IMR-90 (cell line): ENCODE data around the gene HBM.

Experiments
- BHLHE40 ChIP-seq: fragments of 150-350 bp; IDR thresholded peaks from 2 replicates; pipeline ENCODE4 v1.6.1; 2016; ENCODE audit warnings: mild to moderate bottlenecking, low read depth, low read length
- CEBPB ChIP-seq: IDR thresholded peaks from 2 replicates; pipeline ENCODE4 v1.6.1; 2012; ENCODE audit warnings: low read depth, low read length, improper control_type of control experiment
- FOS ChIP-seq: fragments of 150-350 bp; IDR thresholded peaks from 2 replicates; pipeline ENCODE4 v1.6.1; 2016; ENCODE audit warnings: low read depth, low read length
- MXI1 ChIP-seq: IDR thresholded peaks from 2 replicates; pipeline ENCODE4 v1.6.1; 2012; ENCODE audit warnings: low read depth, mild to moderate bottlenecking, low read length, moderate library complexity, borderline replicate concordance
- NFE2L2 ChIP-seq: fragments of 150-350 bp; IDR thresholded peaks from 2 replicates; pipeline ENCODE4 v1.6.1; 2016; ENCODE audit warnings: low read depth, mild to moderate bottlenecking, low read length
- POLR2A ChIP-seq: IDR thresholded peaks from 2 replicates; pipeline ENCODE4 v1.6.1; 2012; ENCODE audit warnings: mild to moderate bottlenecking, low read depth, low read length
- RCOR1 ChIP-seq: IDR thresholded peaks from 2 replicates; pipeline ENCODE4 v1.6.1; 2012; ENCODE audit warnings: mild to moderate bottlenecking, low read length, improper control_type of control experiment; ENCODE audit not compliant: insufficient replicate concordance
- RFX5 ChIP-seq: IDR thresholded peaks from 2 replicates; pipeline ENCODE4 v1.8.0; 2012; ENCODE audit warnings: low read depth, mild to moderate bottlenecking, low read length, moderate library complexity
- SMC3 ChIP-seq: fragments of 150-350 bp; IDR thresholded peaks from 2 replicates; pipeline ENCODE4 v1.6.1; 2016; ENCODE audit warnings: low read depth, mild to moderate bottlenecking, antibody characterized with exemption, low read length, moderate library complexity
- TF ChIP-seq, protein P1 (sequence below): conservative IDR thresholded peaks from 2 replicates; pipeline ENCODE4 v1.5.1; 2012; ENCODE audit warnings: mild to moderate bottlenecking, low read depth, low read length, improper control_type of control experiment
- TF ChIP-seq, protein P2 (sequence below): fragments of 150-350 bp; IDR thresholded peaks from 2 replicates; pipeline ENCODE4 v1.6.1; 2016; ENCODE audit warnings: low read depth, mild to moderate bottlenecking, low read length, moderate library complexity, borderline replicate concordance

DNA sequence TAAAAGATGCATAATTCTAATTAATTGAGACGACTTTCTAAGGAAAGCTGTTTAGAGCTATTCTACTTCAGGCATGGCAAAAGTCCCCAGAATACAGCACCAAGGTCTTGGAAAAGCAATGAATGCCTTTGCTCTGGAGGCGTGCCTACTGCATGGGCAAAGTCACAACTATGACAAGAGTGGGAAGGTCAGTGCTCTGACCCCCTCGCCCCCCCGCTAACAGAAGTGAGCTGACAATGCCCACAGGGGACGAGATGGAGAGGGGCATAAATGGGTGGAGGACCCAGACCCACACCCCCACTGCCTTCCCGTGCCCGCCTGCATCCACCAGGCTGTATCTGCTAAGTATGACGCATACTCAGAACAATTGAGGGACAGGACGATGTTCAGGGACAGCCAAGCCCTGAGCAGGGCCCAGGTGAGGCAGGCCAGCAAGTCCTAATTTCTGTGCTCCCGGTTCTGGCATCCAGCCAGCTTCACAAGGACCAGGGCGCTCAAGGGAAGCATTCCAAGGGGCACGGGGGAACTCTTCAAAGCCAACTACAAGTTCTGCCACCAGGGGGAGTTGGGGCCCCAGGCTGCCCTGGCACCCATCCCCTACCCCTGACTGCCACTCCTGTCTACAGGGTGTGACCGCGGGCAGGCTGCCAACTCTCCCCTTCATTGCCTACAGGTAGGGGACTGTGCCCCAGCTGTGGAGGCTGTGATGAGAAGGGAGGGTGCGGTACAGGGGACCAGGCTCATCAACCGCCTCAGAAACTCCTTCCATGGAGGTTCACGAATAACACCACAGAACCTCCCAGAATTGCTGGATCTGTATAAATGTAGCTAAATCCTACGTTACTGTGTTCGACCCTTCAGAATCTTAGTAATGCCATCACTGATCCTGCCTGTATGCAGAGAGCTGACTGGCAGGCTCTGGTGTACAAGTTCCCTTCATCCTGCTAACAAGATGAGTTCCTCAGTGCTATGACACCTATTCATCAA, 48.1 kb upstream of the HBM start:
- TF ChIP-seq SMC3 (peak; percentile 59), POLR2A (no peak), CEBPB (no peak), RCOR1 (no peak), MXI1 (no peak), BHLHE40 (no peak), RFX5 (no peak), NFE2L2 (no peak), FOS (no peak)
- TF ChIP-seq, protein P1, sequence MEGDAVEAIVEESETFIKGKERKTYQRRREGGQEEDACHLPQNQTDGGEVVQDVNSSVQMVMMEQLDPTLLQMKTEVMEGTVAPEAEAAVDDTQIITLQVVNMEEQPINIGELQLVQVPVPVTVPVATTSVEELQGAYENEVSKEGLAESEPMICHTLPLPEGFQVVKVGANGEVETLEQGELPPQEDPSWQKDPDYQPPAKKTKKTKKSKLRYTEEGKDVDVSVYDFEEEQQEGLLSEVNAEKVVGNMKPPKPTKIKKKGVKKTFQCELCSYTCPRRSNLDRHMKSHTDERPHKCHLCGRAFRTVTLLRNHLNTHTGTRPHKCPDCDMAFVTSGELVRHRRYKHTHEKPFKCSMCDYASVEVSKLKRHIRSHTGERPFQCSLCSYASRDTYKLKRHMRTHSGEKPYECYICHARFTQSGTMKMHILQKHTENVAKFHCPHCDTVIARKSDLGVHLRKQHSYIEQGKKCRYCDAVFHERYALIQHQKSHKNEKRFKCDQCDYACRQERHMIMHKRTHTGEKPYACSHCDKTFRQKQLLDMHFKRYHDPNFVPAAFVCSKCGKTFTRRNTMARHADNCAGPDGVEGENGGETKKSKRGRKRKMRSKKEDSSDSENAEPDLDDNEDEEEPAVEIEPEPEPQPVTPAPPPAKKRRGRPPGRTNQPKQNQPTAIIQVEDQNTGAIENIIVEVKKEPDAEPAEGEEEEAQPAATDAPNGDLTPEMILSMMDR, result peak; percentile 55
- TF ChIP-seq, protein P2, sequence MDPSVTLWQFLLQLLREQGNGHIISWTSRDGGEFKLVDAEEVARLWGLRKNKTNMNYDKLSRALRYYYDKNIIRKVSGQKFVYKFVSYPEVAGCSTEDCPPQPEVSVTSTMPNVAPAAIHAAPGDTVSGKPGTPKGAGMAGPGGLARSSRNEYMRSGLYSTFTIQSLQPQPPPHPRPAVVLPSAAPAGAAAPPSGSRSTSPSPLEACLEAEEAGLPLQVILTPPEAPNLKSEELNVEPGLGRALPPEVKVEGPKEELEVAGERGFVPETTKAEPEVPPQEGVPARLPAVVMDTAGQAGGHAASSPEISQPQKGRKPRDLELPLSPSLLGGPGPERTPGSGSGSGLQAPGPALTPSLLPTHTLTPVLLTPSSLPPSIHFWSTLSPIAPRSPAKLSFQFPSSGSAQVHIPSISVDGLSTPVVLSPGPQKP, result no peak
